SJSA1 (cell line): ENCODE measurements around the gene TSSK2. TPM values are rescaled to one million over a fixed set of nuclear protein-coding genes. Genes with fewer than 3 reads are reported as not detected.

Experiments
- DNase-seq, 2 experiments: peaks; one replicate each; pipeline ENCODE4 v3.0.0-alpha.2; 2015 to 2020; ENCODE audit warnings: low spot score in 2 of 2, low read depth in 1 of 2
- H3K27ac ChIP-seq: fragments of 250-450 bp; sonication (Bioruptor Pico); 2 replicates; pipeline ENCODE4 v1.5.1; 2020; ENCODE audit warnings: mild to moderate bottlenecking, moderate library complexity
- H3K27me3 ChIP-seq: fragments of 250-450 bp; sonication (Bioruptor Pico); replicated peaks from 2 replicates; pipeline ENCODE4 v1.5.1; 2020; ENCODE audit warnings: mild to moderate bottlenecking, moderate library complexity
- H3K36me3 ChIP-seq: fragments of 250-450 bp; sonication (Bioruptor Pico); 2 replicates; pipeline ENCODE4 v1.5.1; 2020; ENCODE audit warnings: mild to moderate bottlenecking
- H3K4me1 ChIP-seq: fragments of 250-450 bp; sonication (Bioruptor Pico); replicated peaks from 2 replicates; pipeline ENCODE4 v1.6.1; 2021; ENCODE audit warnings: mild to moderate bottlenecking
- H3K4me3 ChIP-seq: fragments of 250-450 bp; sonication (Bioruptor Pico); 2 replicates; pipeline ENCODE4 v1.5.1; 2020; ENCODE audit warnings: mild to moderate bottlenecking
- H3K9me3 ChIP-seq: fragments of 250-450 bp; sonication (Bioruptor Pico); replicated peaks from 2 replicates; pipeline ENCODE4 v1.5.1; 2020; ENCODE audit warnings: mild to moderate bottlenecking
- total RNA-seq: library from RNA; depleted of rRNA; stranded (reverse); fragments of >200 nt; shearing (Covaris generic); gene quantifications from 2 replicates; pipeline ENCODE4 v1.2.3, GENCODE V29; 2014; rRNA removed

Gene TSSK2
- total RNA-seq, 1 experiment from 2014 or later: not detected

DNA sequence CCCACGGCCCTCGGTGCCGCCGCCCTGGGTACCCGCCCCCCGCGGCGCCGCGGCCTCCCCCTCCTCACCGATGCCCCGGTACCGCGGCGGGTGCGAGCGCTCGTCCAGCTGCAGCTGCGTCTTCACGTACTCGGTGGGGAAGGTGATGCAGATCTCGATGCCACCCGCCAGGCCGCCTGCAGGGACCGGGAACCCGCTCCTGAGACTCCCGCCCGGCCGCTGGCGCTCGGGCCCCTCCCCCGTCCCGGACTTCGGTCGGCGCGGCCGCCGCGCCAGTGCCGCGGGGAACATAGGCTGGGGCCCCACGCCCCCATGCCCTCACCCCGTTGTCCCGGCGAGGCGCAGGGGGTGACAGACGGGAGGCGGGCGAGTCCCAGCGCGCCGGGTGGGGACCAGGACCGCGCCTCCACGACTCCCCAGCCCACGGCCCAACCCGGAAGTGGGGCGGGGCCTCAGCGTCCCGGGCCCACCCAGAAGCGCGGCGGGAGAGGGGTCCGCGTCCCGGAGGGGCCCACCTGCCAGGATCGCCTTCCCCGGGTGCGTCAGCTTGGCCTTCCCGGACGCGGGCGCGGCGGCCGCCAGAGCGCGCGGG lies 47.1 kb downstream of the TSSK2 start:
- Histone ChIP-seq H3K36me3 (peaks cover 53% of the 10 kb centered on the region), H3K9me3 (peaks cover 9% of the 10 kb centered on the region; the same call in 1 of the 2 replicates), H3K4me3 (peak overlapping the region; percentile 100), H3K27me3 (no peaks in the 10 kb centered on the region), H3K4me1 (peaks cover 42% of the 10 kb centered on the region), H3K27ac (peak overlapping the region; percentile 91)
- DNase-seq: peak; percentile 63 to 76

DNA sequence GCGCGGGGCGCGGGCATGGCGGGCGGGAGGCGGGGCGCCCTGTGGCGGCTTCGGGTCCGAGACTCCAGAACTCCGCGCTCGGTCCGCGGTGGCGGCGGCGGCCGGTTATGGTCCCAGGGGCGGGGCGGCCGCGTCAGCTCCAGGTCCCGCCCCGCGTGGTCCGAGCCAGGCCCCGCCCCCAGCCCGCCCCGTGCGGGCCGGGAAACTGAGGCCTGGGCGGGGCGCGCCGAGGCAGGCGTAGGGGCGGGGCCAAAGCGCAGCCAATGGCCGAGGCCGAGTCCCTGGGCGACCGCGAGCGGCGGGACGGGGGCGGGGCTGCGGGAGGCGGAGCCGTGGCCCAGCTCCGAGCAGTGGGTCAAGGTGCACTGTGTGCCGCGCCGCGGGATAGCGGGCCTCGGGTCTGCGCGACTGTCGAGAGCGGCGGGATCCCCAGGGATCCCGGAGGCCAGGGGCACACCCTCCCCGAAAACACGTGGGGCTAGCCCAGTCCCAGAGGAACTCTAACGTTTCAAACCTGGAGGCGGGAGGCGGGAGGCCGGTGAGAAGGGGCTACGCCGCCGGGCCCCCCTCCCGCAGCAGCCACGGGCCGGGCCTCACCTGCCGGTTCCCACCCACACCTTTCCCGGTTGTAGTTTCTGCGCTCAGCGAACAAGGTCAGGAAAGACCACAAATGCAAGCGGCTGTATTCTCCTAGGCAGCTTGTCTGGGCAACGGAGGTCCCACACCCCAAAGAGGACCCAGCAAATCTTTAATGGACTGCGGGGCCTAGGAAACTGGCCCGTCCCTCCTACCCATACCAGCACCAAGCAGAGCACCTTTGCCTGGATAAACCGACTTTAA lies 47.8 kb downstream of the TSSK2 start, which contains the start of gene SLC25A1:
Gene SLC25A1 (minus strand): TSS at position 80 of the 840 bp plus-strand sequence. CDS start 63 bp downstream, at position 17.
- Histone ChIP-seq H3K4me3 (peak within 1 kb of the TSS; percentile 100), H3K36me3 (peaks cover 49% of the 10 kb centered on the region), H3K4me1 (peaks cover 37% of the 10 kb centered on the region), H3K9me3 (peaks cover 9% of the 10 kb centered on the region; the same call in 1 of the 2 replicates), H3K27me3 (no peaks in the 10 kb centered on the region), H3K27ac (peak within 1 kb of the TSS; percentile 91)
- DNase-seq: peak; percentile 77 to 89

DNA sequence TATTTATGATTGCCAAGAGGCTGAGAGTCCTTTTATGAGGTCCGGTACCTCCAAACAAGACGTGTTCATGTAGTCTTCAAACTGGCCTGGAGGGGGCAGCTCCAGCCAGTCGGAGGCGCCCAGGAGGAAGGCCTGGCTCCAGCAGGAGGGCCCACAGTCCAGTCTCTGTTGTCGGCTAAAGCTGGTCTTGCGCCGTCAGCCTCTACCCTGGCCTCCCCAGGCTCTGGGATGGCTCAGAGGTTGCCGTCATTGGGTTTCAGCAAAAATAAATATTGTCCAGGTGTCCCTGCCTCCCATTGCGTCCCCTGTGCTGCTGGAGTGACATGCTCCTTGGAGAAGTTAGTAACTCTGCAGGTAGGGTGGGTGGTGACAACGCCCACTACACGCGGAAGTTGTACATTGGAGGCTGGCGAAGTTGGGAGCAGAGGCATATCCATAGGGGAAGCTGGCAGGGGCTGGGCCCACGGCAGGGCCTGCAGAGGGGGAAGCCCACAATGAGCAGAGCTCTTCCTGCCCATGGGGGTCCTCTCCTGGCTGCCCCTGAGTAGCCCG lies 48.5 kb downstream of the TSSK2 start:
- H3K27ac ChIP-seq: no peak overlapping the region
- peak overlapping the region; percentile 100 for H3K4me3 ChIP-seq
- DNase-seq: peak in 1 of 2 experiments; percentile 82
- peaks cover 43% of the 10 kb centered on the region for H3K36me3 ChIP-seq
- H3K4me1 ChIP-seq: peaks cover 34% of the 10 kb centered on the region
- no peaks in the 10 kb centered on the region for H3K27me3 ChIP-seq
- peaks cover 9% of the 10 kb centered on the region; the same call in 1 of the 2 replicates for H3K9me3 ChIP-seq

DNA sequence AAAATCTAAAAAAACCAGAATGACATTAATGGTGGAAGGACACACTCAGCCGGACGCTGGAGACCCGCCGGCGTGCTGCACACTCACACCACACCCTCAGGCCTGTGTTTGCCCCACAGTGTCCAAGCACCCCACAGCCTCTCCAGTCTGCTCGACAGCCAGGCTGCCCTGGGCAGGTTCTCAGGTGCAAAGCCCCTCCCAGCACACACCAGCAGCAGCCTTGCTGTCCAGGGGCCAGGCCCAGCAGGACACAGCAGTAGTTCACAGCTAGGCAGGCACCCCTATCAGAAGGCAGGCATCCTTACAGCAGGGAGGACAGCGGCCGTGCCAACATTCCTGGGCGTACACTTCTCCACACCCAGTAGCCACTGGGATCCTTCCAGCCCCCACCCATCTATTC lies 49.1 kb downstream of the TSSK2 start:
- H3K4me1 ChIP-seq: peaks cover 35% of the 10 kb centered on the region
- DNase-seq: no peak
- H3K36me3 ChIP-seq: peaks cover 38% of the 10 kb centered on the region
- H3K27me3 ChIP-seq: no peaks in the 10 kb centered on the region
- no peak overlapping the region for H3K27ac ChIP-seq
- H3K9me3 ChIP-seq: peaks cover 9% of the 10 kb centered on the region; the same call in 1 of the 2 replicates
- H3K4me3 ChIP-seq: no peak overlapping the region

DNA sequence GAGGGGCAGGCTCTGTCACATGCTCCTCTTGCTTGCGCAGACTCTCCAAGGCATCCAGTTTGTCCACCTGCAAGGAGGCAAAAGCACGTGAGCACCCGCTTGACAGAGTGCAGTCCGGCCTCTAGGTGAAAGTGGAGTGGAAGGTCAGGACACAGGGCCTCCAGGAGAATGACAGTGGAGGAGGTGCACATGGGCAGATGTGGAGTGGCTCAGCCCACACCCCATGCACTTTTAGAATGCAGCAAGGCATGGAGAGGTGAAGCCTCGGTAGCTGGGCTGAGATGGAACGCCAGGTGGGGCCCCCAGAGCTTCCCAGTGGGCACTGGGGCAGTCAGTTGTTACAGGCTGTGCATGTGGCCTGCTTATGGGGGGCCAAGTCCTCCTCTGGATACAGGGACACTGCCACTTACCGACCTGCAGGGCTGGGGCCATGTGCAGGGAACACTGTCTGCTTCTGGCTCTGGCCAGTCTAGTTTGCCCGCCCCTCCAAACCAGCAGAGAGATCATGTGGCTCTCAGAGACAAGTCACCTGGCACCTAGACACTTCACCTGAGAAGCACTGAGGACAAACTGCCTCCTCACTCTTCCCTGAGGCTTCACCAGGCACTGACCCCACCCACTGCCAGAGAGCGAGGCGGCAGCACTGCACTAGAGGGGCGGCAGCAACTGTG lies 49.8 kb downstream of the TSSK2 start:
- no peak for DNase-seq
- H3K27ac ChIP-seq: no peak overlapping the region
- no peak overlapping the region for H3K4me3 ChIP-seq
- H3K36me3 ChIP-seq: peaks cover 37% of the 10 kb centered on the region
- H3K4me1 ChIP-seq: peaks cover 41% of the 10 kb centered on the region
- H3K9me3 ChIP-seq: peaks cover 9% of the 10 kb centered on the region; the same call in 1 of the 2 replicates
- no peaks in the 10 kb centered on the region for H3K27me3 ChIP-seq

DNA sequence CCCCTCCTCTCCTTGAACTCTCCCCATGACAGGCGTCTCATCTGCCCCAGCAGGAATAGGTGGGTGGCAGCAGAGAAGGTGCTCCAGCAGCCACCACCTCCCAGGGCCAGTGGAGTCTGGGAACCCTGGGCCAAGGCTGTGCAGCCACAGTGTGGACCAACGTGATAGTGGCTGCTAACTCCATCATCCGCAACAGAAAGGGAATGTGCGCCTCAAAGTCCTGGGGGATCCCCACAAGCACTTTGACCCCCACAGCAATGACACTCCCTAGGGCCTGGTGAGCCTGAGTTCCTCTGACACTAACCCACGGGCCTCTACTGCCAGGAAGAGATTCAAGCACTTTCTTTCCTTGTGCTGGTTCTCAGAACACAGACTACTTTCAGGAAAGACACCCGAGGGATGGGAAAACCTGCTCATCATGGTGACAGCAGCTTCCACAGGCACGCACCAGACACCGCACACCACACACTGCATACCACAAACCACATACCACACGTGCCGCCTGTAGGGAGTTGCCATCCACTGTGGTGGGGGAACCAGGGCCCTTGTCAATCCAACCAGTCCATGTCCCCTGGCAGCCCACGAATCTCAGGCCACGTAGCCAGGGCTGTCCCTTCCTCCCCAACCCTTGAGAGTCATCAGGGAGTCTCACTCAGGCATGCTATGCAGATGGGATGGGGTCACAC lies 50.8 kb downstream of the TSSK2 start:
- no peak for DNase-seq
- H3K27me3 ChIP-seq: no peaks in the 10 kb centered on the region
- no peak overlapping the region for H3K27ac ChIP-seq
- peaks cover 40% of the 10 kb centered on the region for H3K4me1 ChIP-seq
- peaks cover 28% of the 10 kb centered on the region for H3K36me3 ChIP-seq
- no peak overlapping the region for H3K4me3 ChIP-seq
- H3K9me3 ChIP-seq: peaks cover 9% of the 10 kb centered on the region; the same call in 1 of the 2 replicates

Other genes starting within 250 kb of the TSSK2 start
- 0.95 and 1.9 TPM in 2 replicates for gene DGCR6, start 225.0 kb upstream of the TSSK2 start, total RNA-seq
- gene PRODH, start 195.0 kb upstream of the TSSK2 start, total RNA-seq: not detected in 2 replicates
- 51.1 and 62.2 TPM in 2 replicates for gene DGCR2, start 8.9 kb upstream of the TSSK2 start, total RNA-seq
- 7.6 and 21.2 TPM in 2 replicates for gene ESS2, start 13.3 kb downstream of the TSSK2 start, total RNA-seq
- not detected in 2 replicates for gene GSC2, start 19.0 kb downstream of the TSSK2 start, total RNA-seq
- 118 and 132 TPM in 2 replicates for gene SLC25A1, start 47.4 kb downstream of the TSSK2 start, total RNA-seq
- gene CLTCL1, start 160.4 kb downstream of the TSSK2 start, total RNA-seq: 7.3 and 17.1 TPM in 2 replicates